Tibial nerve (tissue), 4 donors: ENCODE results near the gene TNS3.

Source experiments
- CTCF ChIP-seq, 5 experiments: fragments of 200-600 bp in 3 of 5; fragments of 450-650 bp in 2 of 5; sonication (generic) in 3 of 5; IDR thresholded peaks; one replicate each; pipeline ENCODE4 v1.5.1; 2016 to 2019; ENCODE audit warnings: antibody characterized with exemption in 5 of 5, mild to moderate bottlenecking in 3 of 5, moderate library complexity in 2 of 5
- EP300 ChIP-seq, 2 donors: sonication (generic); formaldehyde crosslinking; IDR thresholded peaks; one replicate each; pipeline ENCODE4 v1.6.1; 2017; ENCODE audit warnings: antibody characterized with exemption in 2 of 2, mild to moderate bottlenecking in 1 of 2
- POLR2A ChIP-seq, 2 donors: fragments of 450-650 bp; IDR thresholded peaks; one replicate each; pipeline ENCODE4 v1.6.1; 2017; ENCODE audit warnings: antibody characterized with exemption in 2 of 2, mild to moderate bottlenecking in 2 of 2, moderate library complexity in 2 of 2

- no peak for TF ChIP-seq CTCF (IDR thresholded peaks at IDR 0.05)
- no peak for TF ChIP-seq POLR2A (IDR thresholded peaks at IDR 0.05)
- no peak for TF ChIP-seq EP300 (IDR thresholded peaks at IDR 0.05)
Measured at GRCh38 chr7:47490501-47491265, 91.2 kb downstream of the TNS3 start.
